ENCODE data around the gene FBXW11.
A peak's percentile ranks its signal among the peaks of the same experiment; 100 is the strongest.

FBXW11 gene

GRCh38 chr5:172006321-172007174, at the start of gene FBXW11:
FBXW11 (minus strand) TSS chr5:172006638; CDS start chr5:172006502, 136 bp downstream.
- H3K27ac Mint-ChIP-seq: peak within 1 kb of the TSS; percentile 93
- H3K36me3 Mint-ChIP-seq (ENCODE audit: low read depth): peaks cover 27% of the 10 kb centered on the region

GRCh38 chr5:172055996-172056395, 49.6 kb upstream of the FBXW11 start:
- H3K36me3 Mint-ChIP-seq (ENCODE audit: low read depth): peaks cover 98% of the 10 kb centered on the region
- no peaks in the 10 kb centered on the region for H3K27me3 Mint-ChIP-seq
- H3K4me3 Mint-ChIP-seq: no peak overlapping the region
- intact Hi-C loops (cut with micrococcal nuclease): no loop called here
- peaks cover 15% of the 10 kb centered on the region for H3K4me1 Mint-ChIP-seq (ENCODE audit: low read depth)
- no peaks in the 10 kb centered on the region for H3K9me3 Mint-ChIP-seq
- H3K27ac Mint-ChIP-seq: no peak overlapping the region

More at GRCh38 chr5:172006321-172007174, at the start of gene FBXW11:
- intact Hi-C loops (cut with micrococcal nuclease): loop anchor here (2.0 to 5.0 kb wide), 2 partner anchors 39 to 182 kb away; partner anchors contain the start of gene STK10
- Mint-ChIP-seq H3K4me3 (peak within 1 kb of the TSS; percentile 85), H3K27me3 (no peaks in the 10 kb centered on the region), H3K4me1 (ENCODE audit: low read depth) (peaks cover 51% of the 10 kb centered on the region), H3K9me3 (no peaks in the 10 kb centered on the region)

GRCh38 chr5:172055421-172055820, 49.0 kb upstream of the FBXW11 start:
- no peak overlapping the region for H3K27ac Mint-ChIP-seq
- peaks cover 98% of the 10 kb centered on the region for H3K36me3 Mint-ChIP-seq (ENCODE audit: low read depth)
- H3K9me3 Mint-ChIP-seq: no peaks in the 10 kb centered on the region
- no peak overlapping the region for H3K4me3 Mint-ChIP-seq
- peaks cover 20% of the 10 kb centered on the region for H3K4me1 Mint-ChIP-seq (ENCODE audit: low read depth)
- intact Hi-C loops (cut with micrococcal nuclease): no loop called here
- no peaks in the 10 kb centered on the region for H3K27me3 Mint-ChIP-seq

- Mint-ChIP-seq H3K27ac (peak overlapping the region; percentile 60), H3K36me3 (ENCODE audit: low read depth) (peaks cover 98% of the 10 kb centered on the region), H3K9me3 (no peaks in the 10 kb centered on the region), H3K27me3 (no peaks in the 10 kb centered on the region), H3K4me3 (no peak overlapping the region), H3K4me1 (ENCODE audit: low read depth) (peaks cover 27% of the 10 kb centered on the region)
- intact Hi-C loops (cut with micrococcal nuclease): no loop called here
Observed at GRCh38 chr5:172054611-172055153, 48.2 kb upstream of the FBXW11 start.

- Mint-ChIP-seq H3K4me1 (ENCODE audit: low read depth) (peaks cover 47% of the 10 kb centered on the region), H3K4me3 (no peak overlapping the region), H3K9me3 (no peaks in the 10 kb centered on the region), H3K27ac (peak overlapping the region; percentile 66), H3K36me3 (ENCODE audit: low read depth) (peaks cover 99% of the 10 kb centered on the region), H3K27me3 (no peaks in the 10 kb centered on the region)
- intact Hi-C loops (cut with micrococcal nuclease): no loop called here
Observed at GRCh38 chr5:172052450-172053236, 46.2 kb upstream of the FBXW11 start.

GRCh38 chr5:172051643-172052339, 45.4 kb upstream of the FBXW11 start:
- peaks cover 96% of the 10 kb centered on the region for H3K36me3 Mint-ChIP-seq (ENCODE audit: low read depth)
- H3K9me3 Mint-ChIP-seq: no peaks in the 10 kb centered on the region
- intact Hi-C loops (cut with micrococcal nuclease): no loop called here
- peaks cover 55% of the 10 kb centered on the region for H3K4me1 Mint-ChIP-seq (ENCODE audit: low read depth)
- peak overlapping the region; percentile 66 for H3K27ac Mint-ChIP-seq
- H3K27me3 Mint-ChIP-seq: no peaks in the 10 kb centered on the region
- no peak overlapping the region for H3K4me3 Mint-ChIP-seq

GRCh38 chr5:172050080-172050479, 43.6 kb upstream of the FBXW11 start:
- peaks cover 60% of the 10 kb centered on the region for H3K4me1 Mint-ChIP-seq (ENCODE audit: low read depth)
- intact Hi-C loops (cut with micrococcal nuclease): no loop called here
- H3K9me3 Mint-ChIP-seq: no peaks in the 10 kb centered on the region
- peak overlapping the region; percentile 83 for H3K27ac Mint-ChIP-seq
- H3K4me3 Mint-ChIP-seq: no peak overlapping the region
- H3K36me3 Mint-ChIP-seq (ENCODE audit: low read depth): peaks cover 96% of the 10 kb centered on the region
- H3K27me3 Mint-ChIP-seq: no peaks in the 10 kb centered on the region

GRCh38 chr5:172049226-172049796, 42.9 kb upstream of the FBXW11 start:
- H3K4me3 Mint-ChIP-seq: no peak overlapping the region
- H3K9me3 Mint-ChIP-seq: no peaks in the 10 kb centered on the region
- H3K36me3 Mint-ChIP-seq (ENCODE audit: low read depth): peaks cover 96% of the 10 kb centered on the region
- peaks cover 67% of the 10 kb centered on the region for H3K4me1 Mint-ChIP-seq (ENCODE audit: low read depth)
- intact Hi-C loops (cut with micrococcal nuclease): no loop called here
- peak overlapping the region; percentile 83 for H3K27ac Mint-ChIP-seq
- H3K27me3 Mint-ChIP-seq: no peaks in the 10 kb centered on the region

GRCh38 chr5:172048539-172049101, 42.2 kb upstream of the FBXW11 start:
- intact Hi-C loops (cut with micrococcal nuclease): no loop called here
- peaks cover 96% of the 10 kb centered on the region for H3K36me3 Mint-ChIP-seq (ENCODE audit: low read depth)
- no peak overlapping the region for H3K4me3 Mint-ChIP-seq
- H3K4me1 Mint-ChIP-seq (ENCODE audit: low read depth): peaks cover 68% of the 10 kb centered on the region
- no peaks in the 10 kb centered on the region for H3K9me3 Mint-ChIP-seq
- H3K27ac Mint-ChIP-seq: peak overlapping the region; percentile 83
- no peaks in the 10 kb centered on the region for H3K27me3 Mint-ChIP-seq

GRCh38 chr5:172048170-172048422, 41.7 kb upstream of the FBXW11 start:
- H3K36me3 Mint-ChIP-seq (ENCODE audit: low read depth): peaks cover 96% of the 10 kb centered on the region
- H3K4me3 Mint-ChIP-seq: no peak overlapping the region
- H3K9me3 Mint-ChIP-seq: no peaks in the 10 kb centered on the region
- peak overlapping the region; percentile 83 for H3K27ac Mint-ChIP-seq
- intact Hi-C loops (cut with micrococcal nuclease): no loop called here
- no peaks in the 10 kb centered on the region for H3K27me3 Mint-ChIP-seq
- peaks cover 68% of the 10 kb centered on the region for H3K4me1 Mint-ChIP-seq (ENCODE audit: low read depth)

- no peaks in the 10 kb centered on the region for H3K9me3 Mint-ChIP-seq
- peaks cover 91% of the 10 kb centered on the region for H3K36me3 Mint-ChIP-seq (ENCODE audit: low read depth)
- intact Hi-C loops (cut with micrococcal nuclease): no loop called here
- no peaks in the 10 kb centered on the region for H3K27me3 Mint-ChIP-seq
- H3K4me1 Mint-ChIP-seq (ENCODE audit: low read depth): peaks cover 55% of the 10 kb centered on the region
- no peak overlapping the region for H3K4me3 Mint-ChIP-seq
- H3K27ac Mint-ChIP-seq: no peak overlapping the region
Observed at GRCh38 chr5:172046593-172046992, 40.2 kb upstream of the FBXW11 start.

GRCh38 chr5:172045315-172045632, 38.8 kb upstream of the FBXW11 start:
- Mint-ChIP-seq H3K27ac (peak overlapping the region; percentile 49), H3K4me3 (no peak overlapping the region), H3K27me3 (no peaks in the 10 kb centered on the region), H3K36me3 (ENCODE audit: low read depth) (peaks cover 78% of the 10 kb centered on the region), H3K9me3 (no peaks in the 10 kb centered on the region), H3K4me1 (ENCODE audit: low read depth) (peaks cover 47% of the 10 kb centered on the region)
- intact Hi-C loops (cut with micrococcal nuclease): no loop called here

- Mint-ChIP-seq H3K36me3 (ENCODE audit: low read depth) (peaks cover 73% of the 10 kb centered on the region), H3K4me1 (ENCODE audit: low read depth) (peaks cover 47% of the 10 kb centered on the region), H3K27ac (peak overlapping the region; percentile 49), H3K27me3 (no peaks in the 10 kb centered on the region), H3K4me3 (no peak overlapping the region), H3K9me3 (no peaks in the 10 kb centered on the region)
- intact Hi-C loops (cut with micrococcal nuclease): no loop called here
Observed at GRCh38 chr5:172044631-172045314, 38.3 kb upstream of the FBXW11 start.

All from dendritic cell treated with granulocyte-macrophage colony-stimulating factor and Interleukin-4, amounts not matched to agents 40 ng/mL and 50 ng/mL, for 4 days (primary cell).